Osteoblast (primary cell): Measurements from ENCODE around the gene CACNA1S. TPM values are rescaled to one million over a fixed set of nuclear protein-coding genes. Genes with fewer than 3 reads are reported as not detected.

Source experiments
- DNase-seq: peaks from one replicate; pipeline ENCODE4 v3.0.0; 2011; ENCODE audit warnings: low spot score, mixed read lengths; ENCODE audit not compliant: insufficient read length; ENCODE audit errors: missing footprints
- H2AFZ ChIP-seq: 2 replicates; pipeline ENCODE4 v1.6.0; 2011; ENCODE audit warnings: mild to moderate bottlenecking, low read length
- H3K27ac ChIP-seq: 2 replicates; pipeline ENCODE4 v1.5.1; 2011; ENCODE audit warnings: mild to moderate bottlenecking, low read depth, low read length, moderate library complexity
- H3K27me3 ChIP-seq: 2 replicates; pipeline ENCODE4 v1.6.0; 2012; ENCODE audit warnings: mild to moderate bottlenecking, control low read depth, inconsistent platforms, low read length, moderate library complexity; ENCODE audit not compliant: insufficient read depth
- H3K36me3 ChIP-seq: 2 replicates; pipeline ENCODE4 v1.5.1; 2011; ENCODE audit warnings: mild to moderate bottlenecking, low read length, control low read depth, moderate library complexity; ENCODE audit not compliant: insufficient read depth
- H3K4me1 ChIP-seq: 2 replicates; pipeline ENCODE4 v1.5.1; 2011; ENCODE audit warnings: mild to moderate bottlenecking, low read length, control low read depth, moderate library complexity; ENCODE audit not compliant: insufficient read depth
- H3K4me2 ChIP-seq: 2 replicates; pipeline ENCODE4 v1.6.0; 2011; ENCODE audit warnings: mild to moderate bottlenecking, low read length; ENCODE audit not compliant: insufficient read depth
- H3K4me3 ChIP-seq: fragments of 200-600 bp; sonication (generic); 3 replicates; pipeline ENCODE4 v1.5.1; 2012; ENCODE audit warnings: mild to moderate bottlenecking, low read length, inconsistent platforms; ENCODE audit not compliant: insufficient read depth
- H3K79me2 ChIP-seq: 2 replicates; pipeline ENCODE4 v1.6.0; 2012; ENCODE audit warnings: mild to moderate bottlenecking, low read length, control low read depth, inconsistent platforms; ENCODE audit not compliant: insufficient read depth
- H3K9me3 ChIP-seq: 2 replicates; pipeline ENCODE4 v1.5.1; 2011; ENCODE audit warnings: low read depth, low read length, control low read depth
- H4K20me1 ChIP-seq: 2 replicates; pipeline ENCODE4 v1.6.0; 2012; ENCODE audit warnings: mild to moderate bottlenecking, low read length, control low read depth; ENCODE audit not compliant: insufficient read depth
- total RNA-seq: library from RNA; depleted of rRNA; stranded (reverse); fragments of >200 nt; gene quantifications from 2 replicates; pipeline ENCODE4 v1.2.3, GENCODE V29; 2012
- TF ChIP-seq, protein P1 (sequence below): IDR thresholded peaks from 2 replicates; pipeline ENCODE4 v1.5.1; 2011; ENCODE audit warnings: mild to moderate bottlenecking, low read depth, low read length, moderate library complexity; ENCODE audit errors: extremely low read depth

Gene CACNA1S
- total RNA-seq, 1 donor: not detected

DNA sequence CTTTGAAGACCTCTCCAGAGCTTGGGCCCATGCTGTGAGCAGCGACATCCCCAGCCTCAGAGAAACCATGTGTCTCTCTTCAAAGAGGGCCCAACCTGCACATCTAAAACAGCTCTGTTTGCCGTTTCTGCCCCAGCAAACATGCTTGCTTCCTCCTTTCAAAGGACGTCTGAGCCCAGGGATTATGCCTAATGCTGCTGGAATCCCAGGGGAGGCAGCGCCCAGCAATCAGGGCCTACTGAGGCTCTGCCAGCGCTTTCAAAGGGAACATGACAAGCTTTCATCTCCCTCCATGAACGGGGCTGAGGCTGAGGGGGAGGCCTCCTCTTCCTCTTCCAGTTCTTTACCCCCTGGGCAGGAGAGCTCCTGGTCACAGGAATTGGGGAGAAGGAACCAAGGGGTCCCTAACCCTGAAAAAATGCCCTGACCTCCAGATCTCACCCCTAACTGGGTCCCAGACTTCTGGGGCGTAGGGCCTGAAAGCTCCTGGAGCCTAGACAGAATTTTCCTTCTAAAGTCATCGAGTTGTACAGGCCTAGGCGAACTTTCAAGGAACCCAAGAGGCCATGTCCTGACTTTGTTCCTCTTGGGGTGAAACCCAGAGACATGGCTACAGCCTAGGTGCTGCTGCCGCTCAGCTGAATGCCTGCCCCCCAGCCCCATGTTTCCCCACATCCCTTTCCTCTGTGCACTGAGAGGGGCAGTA is 28.2 kb upstream of the CACNA1S start:
- no peak overlapping the region for H2AFZ ChIP-seq
- no peaks in the 10 kb centered on the region for H3K79me2 ChIP-seq
- H3K4me1 ChIP-seq: peaks cover 20% of the 10 kb centered on the region
- H3K4me2 ChIP-seq: no peak overlapping the region
- peaks cover 43% of the 10 kb centered on the region for H3K36me3 ChIP-seq
- TF ChIP-seq, protein P1, sequence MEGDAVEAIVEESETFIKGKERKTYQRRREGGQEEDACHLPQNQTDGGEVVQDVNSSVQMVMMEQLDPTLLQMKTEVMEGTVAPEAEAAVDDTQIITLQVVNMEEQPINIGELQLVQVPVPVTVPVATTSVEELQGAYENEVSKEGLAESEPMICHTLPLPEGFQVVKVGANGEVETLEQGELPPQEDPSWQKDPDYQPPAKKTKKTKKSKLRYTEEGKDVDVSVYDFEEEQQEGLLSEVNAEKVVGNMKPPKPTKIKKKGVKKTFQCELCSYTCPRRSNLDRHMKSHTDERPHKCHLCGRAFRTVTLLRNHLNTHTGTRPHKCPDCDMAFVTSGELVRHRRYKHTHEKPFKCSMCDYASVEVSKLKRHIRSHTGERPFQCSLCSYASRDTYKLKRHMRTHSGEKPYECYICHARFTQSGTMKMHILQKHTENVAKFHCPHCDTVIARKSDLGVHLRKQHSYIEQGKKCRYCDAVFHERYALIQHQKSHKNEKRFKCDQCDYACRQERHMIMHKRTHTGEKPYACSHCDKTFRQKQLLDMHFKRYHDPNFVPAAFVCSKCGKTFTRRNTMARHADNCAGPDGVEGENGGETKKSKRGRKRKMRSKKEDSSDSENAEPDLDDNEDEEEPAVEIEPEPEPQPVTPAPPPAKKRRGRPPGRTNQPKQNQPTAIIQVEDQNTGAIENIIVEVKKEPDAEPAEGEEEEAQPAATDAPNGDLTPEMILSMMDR: no peak
- H3K27ac ChIP-seq: no peak overlapping the region
- peaks cover 50% of the 10 kb centered on the region for H4K20me1 ChIP-seq
- DNase-seq: no peak
- H3K27me3 ChIP-seq: no peaks in the 10 kb centered on the region
- no peaks in the 10 kb centered on the region for H3K9me3 ChIP-seq
- no peak overlapping the region for H3K4me3 ChIP-seq

DNA sequence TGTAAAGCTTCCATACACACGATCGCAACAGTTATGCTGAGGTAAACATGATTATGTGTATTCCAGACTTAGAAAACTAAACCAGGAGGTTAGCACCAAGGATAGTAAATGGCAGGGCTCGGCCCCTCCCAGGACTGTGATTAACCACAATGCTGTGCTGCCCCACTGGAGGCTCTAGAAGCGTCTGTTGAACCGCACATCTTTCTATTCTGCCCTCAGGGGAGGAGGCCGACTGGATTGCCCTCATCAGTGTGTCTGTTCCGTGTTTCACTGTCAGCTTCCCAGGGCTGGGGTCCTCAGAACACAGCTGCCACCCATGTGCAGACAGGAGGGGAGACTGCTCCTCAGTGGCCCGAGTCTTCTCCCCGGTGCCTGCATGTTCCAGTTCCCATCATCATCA is 27.5 kb upstream of the CACNA1S start:
- no peak overlapping the region for H2AFZ ChIP-seq
- no peaks in the 10 kb centered on the region for H3K9me3 ChIP-seq
- no peaks in the 10 kb centered on the region for H3K27me3 ChIP-seq
- TF ChIP-seq, protein P1: no peak
- no peaks in the 10 kb centered on the region for H3K79me2 ChIP-seq
- no peak overlapping the region for H3K4me2 ChIP-seq
- peaks cover 48% of the 10 kb centered on the region for H4K20me1 ChIP-seq
- DNase-seq: no peak
- peaks cover 20% of the 10 kb centered on the region for H3K4me1 ChIP-seq
- H3K36me3 ChIP-seq: peaks cover 43% of the 10 kb centered on the region
- no peak overlapping the region for H3K27ac ChIP-seq
- H3K4me3 ChIP-seq: no peak overlapping the region

DNA sequence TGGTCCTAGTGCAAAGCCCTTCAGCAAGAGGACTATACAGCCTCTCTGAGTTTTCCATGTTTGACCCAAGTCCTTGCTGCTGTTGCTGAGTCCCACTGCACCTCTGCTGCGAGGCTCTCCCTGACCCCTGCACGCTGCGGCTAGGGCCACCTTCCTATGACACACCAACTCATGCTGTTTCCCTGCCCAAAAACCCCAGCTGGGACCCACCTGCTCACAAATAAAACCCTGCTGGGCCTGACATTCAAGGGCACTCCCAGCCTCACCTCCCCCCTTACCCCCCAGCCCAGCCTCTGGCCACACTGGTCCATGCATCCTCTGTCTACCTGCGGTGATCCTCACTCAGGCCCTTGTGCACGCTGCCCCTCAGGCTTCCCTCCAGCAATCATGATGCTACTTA is 27.1 kb upstream of the CACNA1S start:
- Histone ChIP-seq H3K27me3 (no peaks in the 10 kb centered on the region), H2AFZ (no peak overlapping the region), H4K20me1 (peaks cover 47% of the 10 kb centered on the region), H3K79me2 (no peaks in the 10 kb centered on the region), H3K4me3 (no peak overlapping the region), H3K9me3 (no peaks in the 10 kb centered on the region), H3K4me1 (peaks cover 20% of the 10 kb centered on the region), H3K27ac (no peak overlapping the region), H3K36me3 (peaks cover 41% of the 10 kb centered on the region), H3K4me2 (no peak overlapping the region)
- TF ChIP-seq, protein P1: no peak
- DNase-seq: no peak

DNA sequence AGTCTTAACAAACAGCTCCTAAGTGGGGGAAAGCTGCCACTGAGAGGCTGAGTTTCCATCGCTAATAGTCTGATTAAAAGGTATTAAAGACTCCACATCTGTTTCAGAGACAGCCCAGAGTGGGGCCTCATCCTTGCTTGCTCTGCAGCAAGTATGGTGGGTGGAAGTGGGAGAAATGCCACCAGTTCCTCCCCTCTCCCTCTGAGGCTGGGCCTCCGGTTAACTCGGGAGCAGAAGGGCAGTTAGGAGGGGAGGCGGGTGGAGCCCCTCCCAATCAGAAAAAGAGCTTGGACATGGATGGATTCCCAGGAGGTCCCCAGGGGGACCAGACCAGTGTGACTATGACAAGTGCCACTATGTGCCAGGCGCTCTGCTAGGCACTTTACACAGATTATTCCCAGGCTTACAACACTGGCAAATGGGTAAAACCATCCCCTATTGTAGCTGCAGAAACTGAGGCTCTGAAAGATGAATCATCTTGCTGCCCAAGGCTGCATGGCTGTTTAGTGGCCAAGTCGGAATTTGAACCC is 26.1 kb upstream of the CACNA1S start:
- Histone ChIP-seq H3K4me2 (peak overlapping the region; percentile 40), H2AFZ (no peak overlapping the region), H3K27me3 (no peaks in the 10 kb centered on the region), H3K27ac (peak overlapping the region; percentile 65), H3K4me1 (peaks cover 20% of the 10 kb centered on the region), H3K4me3 (no peak overlapping the region), H4K20me1 (peaks cover 47% of the 10 kb centered on the region), H3K79me2 (no peaks in the 10 kb centered on the region), H3K36me3 (peaks cover 32% of the 10 kb centered on the region), H3K9me3 (no peaks in the 10 kb centered on the region)
- TF ChIP-seq, protein P1: no peak
- no peak for DNase-seq
